Right lobe of liver (tissue), 6 donors: ENCODE data around the gene PRMT5. TPM values are rescaled to one million over a fixed set of nuclear protein-coding genes. Genes with fewer than 3 reads are reported as not detected.

Experiments used
- ATAC-seq, 4 donors: fragments of 200-7000 bp; cut with Tn5 transposase; one replicate each; pipeline ENCODE4 v1.9.1; 2020; ENCODE audit warnings: mild to moderate bottlenecking in 4 of 4, moderate library complexity in 4 of 4
- DNase-seq, 3 donors: peaks; one replicate each; pipeline ENCODE4 v3.0.0-alpha.2; 2020
- H3K27ac ChIP-seq, 3 donors: fragments of 200-600 bp; one replicate each; pipeline ENCODE4 v1.8.0; 2022
- H3K27me3 ChIP-seq, 2 donors: fragments of 200-600 bp; one replicate each; pipeline ENCODE4 v1.8.0; 2022
- H3K36me3 ChIP-seq, 4 donors: fragments of 200-600 bp; sonication (generic) in 1 of 4; one replicate each; pipeline versions ENCODE4 v1.5.1 to v1.8.0; 2017 to 2022; ENCODE audit warnings: control low read depth in 1 of 4
- H3K4me1 ChIP-seq, 4 donors: fragments of 200-600 bp; sonication (generic) in 1 of 4; one replicate each; pipeline versions ENCODE4 v1.5.1 to v1.8.0; 2017 to 2022; ENCODE audit warnings: control low read depth in 1 of 4
- H3K4me3 ChIP-seq, 3 donors: fragments of 200-600 bp; one replicate each; pipeline ENCODE4 v1.8.0; 2022
- H3K9me3 ChIP-seq, 4 donors: fragments of 200-600 bp; sonication (generic) in 1 of 4; one replicate each; pipeline versions ENCODE4 v1.5.1 to v1.8.0; 2017 to 2022; ENCODE audit warnings: control low read depth in 1 of 4
- POLR2A ChIP-seq: fragments of 450-650 bp; IDR thresholded peaks from one replicate; pipeline ENCODE4 v1.6.1; 2017; ENCODE audit warnings: antibody characterized with exemption, mild to moderate bottlenecking
- WGBS: methylation state at CpG from one replicate; pipeline ENCODE4 v1.1.6; 2018; ENCODE audit warnings: low coverage, low lambda C conversion rate; ENCODE audit not compliant: insufficient coverage; ENCODE audit errors: missing lambda C conversion rate; 5-methylcytosine and 5-hydroxymethylcytosine counted together
- intact Hi-C, 2 donors: fragments of 100-400 bp; cut with DNase I; formaldehyde crosslinking; loops; one replicate each; pipeline versions ENCODE4 v1.11.2 to v1.14.1; 2022
- total RNA-seq, 6 experiments: library from RNA; depleted of rRNA in 2 of 6; stranded (reverse); fragments of >200 nt in 2 of 6; fragmentation: NEBNext Ultra II Directional in 3 of 6; extraction: Animal tissue kit (Norgen Biotek cat#: 25700) in 3 of 6; gene quantifications; one replicate each; pipeline versions ENCODE4 v1.1.0 to v1.2.4, GENCODE V29; 2016 to 2023
- TF ChIP-seq, protein P1 (sequence below), 4 donors: fragments of 200-600 bp in 3 of 4; fragments of 450-650 bp in 1 of 4; IDR thresholded peaks; one replicate each; pipeline versions ENCODE4 v1.5.1 to v1.8.0; 2016 to 2022; ENCODE audit warnings: antibody characterized with exemption in 4 of 4, mild to moderate bottlenecking in 2 of 4
- donor health status: DM: no; HTN: yes; CAD: no.
- donor health status: DM: no; HTN: no; CAD: no.
- donor health status: DM: no; HTN: no; CAD: no.
- donor health status: DM: no; HTN: yes; CAD: no.
- donor health status: DM: no; HTN: yes; CAD: no.

PRMT5 gene
- total RNA-seq, 6 experiments from 2014 or later: 22.5 to 32.1 (median 25.7) TPM

GRCh38 chr14:22871224-22872032 is 57.7 kb downstream of the PRMT5 start, which contains the start of gene LRP10:
TSS of gene LRP10 (plus strand) at chr14:22871740. CDS start at chr14:22872304, 564 bp downstream.
- H3K9me3 ChIP-seq: no peaks in the 10 kb centered on the region
- intact Hi-C loops: no loop called here

DNA sequence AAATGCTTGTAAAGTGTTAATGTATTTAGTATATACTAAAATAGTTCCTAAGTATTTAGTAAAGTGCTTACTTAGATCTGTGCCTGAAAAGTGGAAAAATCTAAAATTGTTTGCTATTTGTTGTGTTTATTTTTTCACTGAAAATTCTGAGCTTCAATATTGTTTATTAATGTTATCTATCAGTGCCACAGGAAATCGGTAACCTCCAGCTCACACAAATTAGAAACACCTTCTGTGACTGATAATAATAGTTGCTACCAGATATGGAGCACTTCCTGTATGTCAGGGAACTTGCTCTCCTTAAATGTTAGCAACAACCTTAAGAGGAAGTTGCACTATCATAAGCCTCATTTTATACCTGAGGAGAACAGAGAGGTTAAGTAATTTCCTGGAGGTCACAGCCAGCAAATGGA is 58.4 kb downstream of the PRMT5 start:
- DNase-seq: no peak
- Histone ChIP-seq H3K9me3 (no peaks in the 10 kb centered on the region), H3K27ac (peak overlapping the region; percentile 98 to 99 (median 98)), H3K27me3 (no peaks in the 10 kb centered on the region), H3K4me3 (peak overlapping the region in 2 of 3 donors; percentile 79 to 99), H3K4me1 (peaks cover 0 to 17% (median 7%) of the 10 kb centered on the region in 4 donors), H3K36me3 (peaks cover 10 to 23% (median 19%) of the 10 kb centered on the region in 4 donors)
- peak in 2 of 4 donors; percentile 10 to 13 for ATAC-seq
- TF ChIP-seq, protein P1, sequence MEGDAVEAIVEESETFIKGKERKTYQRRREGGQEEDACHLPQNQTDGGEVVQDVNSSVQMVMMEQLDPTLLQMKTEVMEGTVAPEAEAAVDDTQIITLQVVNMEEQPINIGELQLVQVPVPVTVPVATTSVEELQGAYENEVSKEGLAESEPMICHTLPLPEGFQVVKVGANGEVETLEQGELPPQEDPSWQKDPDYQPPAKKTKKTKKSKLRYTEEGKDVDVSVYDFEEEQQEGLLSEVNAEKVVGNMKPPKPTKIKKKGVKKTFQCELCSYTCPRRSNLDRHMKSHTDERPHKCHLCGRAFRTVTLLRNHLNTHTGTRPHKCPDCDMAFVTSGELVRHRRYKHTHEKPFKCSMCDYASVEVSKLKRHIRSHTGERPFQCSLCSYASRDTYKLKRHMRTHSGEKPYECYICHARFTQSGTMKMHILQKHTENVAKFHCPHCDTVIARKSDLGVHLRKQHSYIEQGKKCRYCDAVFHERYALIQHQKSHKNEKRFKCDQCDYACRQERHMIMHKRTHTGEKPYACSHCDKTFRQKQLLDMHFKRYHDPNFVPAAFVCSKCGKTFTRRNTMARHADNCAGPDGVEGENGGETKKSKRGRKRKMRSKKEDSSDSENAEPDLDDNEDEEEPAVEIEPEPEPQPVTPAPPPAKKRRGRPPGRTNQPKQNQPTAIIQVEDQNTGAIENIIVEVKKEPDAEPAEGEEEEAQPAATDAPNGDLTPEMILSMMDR (IDR thresholded peaks at IDR 0.05): no peak
- 0% methylated on average over 1 of the region's 1 CpG for WGBS
- intact Hi-C loops: no loop called here

More at GRCh38 chr14:22871224-22872032, 57.7 kb downstream of the PRMT5 start, which contains the start of gene LRP10:
- no peaks in the 10 kb centered on the region for H3K27me3 ChIP-seq
- H3K4me1 ChIP-seq: peaks cover 0 to 17% (median 7%) of the 10 kb centered on the region in 4 donors
- TF ChIP-seq POLR2A: peak; percentile 88
- TF ChIP-seq, protein P1 (IDR thresholded peaks at IDR 0.05): peak in 1 of 4 donors; percentile 17
- H3K4me3 ChIP-seq: peak within 1 kb of the TSS; percentile 79 to 99 (median 88)
- peaks cover 14 to 29% (median 21%) of the 10 kb centered on the region in 4 donors for H3K36me3 ChIP-seq
- WGBS: 0% methylated on average over 26 of the region's 50 CpGs
- peak; percentile 96 to 97 (median 97) for DNase-seq
- H3K27ac ChIP-seq: peak within 1 kb of the TSS; percentile 98 to 99 (median 98)
- peak; percentile 92 to 97 (median 94) for ATAC-seq

Other genes with a start within 250 kb of the PRMT5 start
- 10 to 100 TPM; 64.3 to 80.1 (median 72.3) TPM for gene OXA1L, start 162.7 kb downstream of the PRMT5 start, total RNA-seq
- 10 to 100 TPM in 2 of 6 experiments, 1 to 10 TPM in 4; 6.2 to 11.4 (median 7.3) TPM for gene SLC7A7, start 113.9 kb downstream of the PRMT5 start, total RNA-seq
- 10 to 100 TPM; 42.0 to 96.6 (median 47.6) TPM for gene MRPL52, start 99.5 kb downstream of the PRMT5 start, total RNA-seq
- gene MMP14, start 92.8 kb downstream of the PRMT5 start, total RNA-seq: 10 to 100 TPM in 4 of 6 experiments, 1 to 10 TPM in 2; 8.7 to 26.0 (median 12.8) TPM
- 10 to 100 TPM; 31.0 to 54.5 (median 44.6) TPM for gene LRP10, start 57.6 kb downstream of the PRMT5 start, total RNA-seq
- under 1 TPM in 2 of 6 experiments, not detected in 4; 0.10 to 0.12 TPM for gene REM2, start 46.2 kb downstream of the PRMT5 start, total RNA-seq
- gene RBM23, start 10.2 kb downstream of the PRMT5 start, total RNA-seq: 10 to 100 TPM; 22.2 to 38.0 (median 34.0) TPM
- 10 to 100 TPM in 4 of 6 experiments, 1 to 10 TPM in 2; 6.8 to 17.9 (median 12.4) TPM for gene HAUS4, start 27.7 kb upstream of the PRMT5 start, total RNA-seq
- gene AJUBA, start 53.2 kb upstream of the PRMT5 start, total RNA-seq: 10 to 100 TPM in 5 of 6 experiments, 1 to 10 TPM in 1; 7.8 to 64.6 (median 54.2) TPM
- gene C14orf93, start 80.8 kb upstream of the PRMT5 start, total RNA-seq: 1 to 10 TPM; 1.7 to 4.0 (median 3.2) TPM
- gene PSMB5, start 105.5 kb upstream of the PRMT5 start, total RNA-seq: 10 to 100 TPM; 51.2 to 93.5 (median 59.1) TPM
- gene PSMB11, start 112.8 kb upstream of the PRMT5 start, total RNA-seq: not detected
- gene CDH24, start 128.1 kb upstream of the PRMT5 start, total RNA-seq: under 1 TPM; 0.26 to 0.74 (median 0.54) TPM
- 10 to 100 TPM; 40.5 to 66.1 (median 52.9) TPM for gene ACIN1, start 165.8 kb upstream of the PRMT5 start, total RNA-seq
- gene C14orf119, start 166.1 kb upstream of the PRMT5 start, total RNA-seq: 10 to 100 TPM; 10.7 to 22.6 (median 14.1) TPM
- gene CIROP, start 175.6 kb upstream of the PRMT5 start, total RNA-seq: not detected
- under 1 TPM in 2 of 6 experiments, not detected in 4; 0.13 to 0.18 TPM for gene CEBPE, start 189.9 kb upstream of the PRMT5 start, total RNA-seq